ENCODE data around the gene SMO. TPM values are rescaled to one million over a fixed set of nuclear protein-coding genes. Genes with fewer than 3 reads are reported as not detected.
"Not testable (repeated sequence)": the region's sequence is repeated elsewhere in the genome, so short reads cannot be mapped to it uniquely, and the experiment has no call there.

The SMO gene
- total RNA-seq, 1 donor from 2014 or later: 37.4 TPM

DNA sequence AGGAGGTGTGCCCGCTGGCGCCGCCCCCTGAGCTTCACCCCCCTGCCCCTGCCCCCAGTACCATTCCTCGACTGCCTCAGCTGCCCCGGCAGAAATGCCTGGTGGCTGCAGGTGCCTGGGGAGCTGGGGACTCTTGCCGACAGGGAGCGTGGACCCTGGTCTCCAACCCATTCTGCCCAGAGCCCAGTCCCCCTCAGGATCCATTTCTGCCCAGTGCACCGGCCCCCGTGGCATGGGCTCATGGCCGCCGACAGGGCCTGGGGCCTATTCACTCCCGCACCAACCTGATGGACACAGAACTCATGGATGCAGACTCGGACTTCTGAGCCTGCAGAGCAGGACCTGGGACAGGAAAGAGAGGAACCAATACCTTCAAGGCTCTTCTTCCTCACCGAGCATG lies 23.7 kb downstream of the SMO start:
- no peak overlapping the region for H3K27ac Mint-ChIP-seq (ENCODE audit: unreplicated experiment)
- no peaks in the 10 kb centered on the region for H3K27me3 Mint-ChIP-seq (ENCODE audit: low read depth)
- no peak for TF ChIP-seq CTCF (IDR thresholded peaks at IDR 0.05)
- H3K4me3 Mint-ChIP-seq (ENCODE audit: unreplicated experiment): no peak overlapping the region
- no peak for DNase-seq (ENCODE audit: low spot score)
- H3K36me3 Mint-ChIP-seq (ENCODE audit: low read depth): peaks cover 13% of the 10 kb centered on the region
- no peaks in the 10 kb centered on the region for H3K4me1 Mint-ChIP-seq (ENCODE audit: low read depth)
- H3K9me3 Mint-ChIP-seq (ENCODE audit: low read depth): no peaks in the 10 kb centered on the region

DNA sequence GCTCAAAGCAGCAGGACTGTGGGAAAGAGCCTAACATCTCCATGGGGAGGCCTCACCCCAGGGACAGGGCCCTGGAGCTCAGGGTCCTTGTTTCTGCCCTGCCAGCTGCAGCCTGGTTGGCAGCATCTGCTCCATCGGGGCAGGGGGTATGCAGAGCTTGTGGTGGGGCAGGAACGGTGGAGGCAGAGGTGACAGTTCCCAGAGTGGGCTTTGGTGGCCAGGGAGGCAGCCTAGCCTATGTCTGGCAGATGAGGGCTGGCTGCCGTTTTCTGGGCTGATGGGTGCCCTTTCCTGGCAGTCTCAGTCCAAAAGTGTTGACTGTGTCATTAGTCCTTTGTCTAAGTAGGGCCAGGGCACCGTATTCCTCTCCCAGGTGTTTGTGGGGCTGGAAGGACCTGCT lies 24.2 kb downstream of the SMO start:
- Mint-ChIP-seq H3K27me3 (ENCODE audit: low read depth) (no peaks in the 10 kb centered on the region), H3K27ac (ENCODE audit: unreplicated experiment) (no peak overlapping the region), H3K36me3 (ENCODE audit: low read depth) (peaks cover 13% of the 10 kb centered on the region), H3K9me3 (ENCODE audit: low read depth) (no peaks in the 10 kb centered on the region), H3K4me1 (ENCODE audit: low read depth) (no peaks in the 10 kb centered on the region), H3K4me3 (ENCODE audit: unreplicated experiment) (no peak overlapping the region)
- no peak for TF ChIP-seq CTCF (IDR thresholded peaks at IDR 0.05)
- DNase-seq (ENCODE audit: low spot score): no peak

GRCh38 chr7:129213828-129214227 lies 25.4 kb downstream of the SMO start:
- peak; percentile 22 for TF ChIP-seq CTCF (IDR thresholded peaks at IDR 0.05)
- no peak for DNase-seq (ENCODE audit: low spot score)
- no peak overlapping the region for H3K27ac Mint-ChIP-seq (ENCODE audit: unreplicated experiment)
- H3K4me3 Mint-ChIP-seq (ENCODE audit: unreplicated experiment): no peak overlapping the region
- no peaks in the 10 kb centered on the region for H3K9me3 Mint-ChIP-seq (ENCODE audit: low read depth)
- H3K4me1 Mint-ChIP-seq (ENCODE audit: low read depth): no peaks in the 10 kb centered on the region
- no peaks in the 10 kb centered on the region for H3K27me3 Mint-ChIP-seq (ENCODE audit: low read depth)
- H3K36me3 Mint-ChIP-seq (ENCODE audit: low read depth): peaks cover 10% of the 10 kb centered on the region

DNA sequence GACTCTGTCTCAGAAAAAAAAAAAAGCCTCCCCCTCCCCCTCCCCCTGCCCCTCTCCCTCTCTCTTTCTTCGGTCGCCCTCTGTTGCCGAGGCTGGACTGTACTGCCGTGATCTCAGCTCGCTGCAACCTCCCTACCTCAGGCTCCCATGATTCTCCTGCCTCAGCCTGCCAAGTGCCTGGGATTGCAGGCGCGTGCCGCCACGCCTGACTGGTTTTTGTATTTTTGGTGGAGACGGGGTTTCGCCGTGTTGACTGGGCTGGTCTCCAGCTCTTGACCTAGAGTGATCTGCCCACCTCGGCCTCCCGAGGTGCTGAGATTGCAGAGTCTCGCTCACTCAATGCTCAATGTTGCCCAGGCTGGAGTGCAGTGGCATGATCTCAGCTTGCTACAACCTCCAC lies 27.3 kb downstream of the SMO start:
- not testable (repeated sequence) for H3K27ac Mint-ChIP-seq (ENCODE audit: unreplicated experiment); H3K9me3 Mint-ChIP-seq (ENCODE audit: low read depth); H3K4me1 Mint-ChIP-seq (ENCODE audit: low read depth); H3K36me3 Mint-ChIP-seq (ENCODE audit: low read depth); H3K4me3 Mint-ChIP-seq (ENCODE audit: unreplicated experiment); H3K27me3 Mint-ChIP-seq (ENCODE audit: low read depth); DNase-seq (ENCODE audit: low spot score)

GRCh38 chr7:129216101-129216715 lies 27.8 kb downstream of the SMO start:
- not testable (repeated sequence) for H3K27me3 Mint-ChIP-seq (ENCODE audit: low read depth); H3K9me3 Mint-ChIP-seq (ENCODE audit: low read depth); H3K4me3 Mint-ChIP-seq (ENCODE audit: unreplicated experiment); H3K36me3 Mint-ChIP-seq (ENCODE audit: low read depth); H3K27ac Mint-ChIP-seq (ENCODE audit: unreplicated experiment); H3K4me1 Mint-ChIP-seq (ENCODE audit: low read depth); DNase-seq (ENCODE audit: low spot score)

GRCh38 chr7:129216821-129217416 lies 28.5 kb downstream of the SMO start:
- not testable (repeated sequence) for H3K4me1 Mint-ChIP-seq (ENCODE audit: low read depth); H3K4me3 Mint-ChIP-seq (ENCODE audit: unreplicated experiment); H3K27ac Mint-ChIP-seq (ENCODE audit: unreplicated experiment); H3K36me3 Mint-ChIP-seq (ENCODE audit: low read depth); DNase-seq (ENCODE audit: low spot score); H3K9me3 Mint-ChIP-seq (ENCODE audit: low read depth); H3K27me3 Mint-ChIP-seq (ENCODE audit: low read depth)

DNA sequence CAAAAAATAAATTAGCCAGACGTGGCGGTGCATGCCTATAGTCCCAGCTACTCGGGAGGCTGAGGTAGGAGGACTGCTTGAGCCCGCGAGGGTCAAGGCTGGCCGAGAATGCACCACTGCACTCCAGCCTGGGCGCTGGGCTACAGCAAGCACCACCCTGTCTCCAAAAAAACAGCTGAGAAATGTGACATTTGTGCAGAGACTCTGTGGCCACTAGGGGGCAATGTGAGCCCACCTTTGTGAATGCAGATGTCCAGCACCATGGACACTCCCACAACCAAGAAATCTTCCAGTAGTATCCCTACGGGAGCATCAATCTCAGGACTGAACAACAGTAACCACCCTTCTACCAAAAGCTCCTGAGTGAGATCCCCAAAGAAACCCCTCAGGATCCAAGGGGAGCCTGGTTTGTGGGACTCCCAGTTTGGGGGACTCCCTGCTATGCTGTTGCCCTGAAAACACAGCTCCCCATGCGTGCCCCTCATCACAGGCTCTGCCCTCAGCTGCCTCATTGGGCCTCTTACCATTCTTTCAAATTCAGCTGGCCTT lies 30.2 kb downstream of the SMO start:
- no peak for DNase-seq (ENCODE audit: low spot score)
- Mint-ChIP-seq H3K27me3 (ENCODE audit: low read depth) (no peaks in the 10 kb centered on the region), H3K4me1 (ENCODE audit: low read depth) (peaks cover 5% of the 10 kb centered on the region), H3K27ac (ENCODE audit: unreplicated experiment) (no peak overlapping the region), H3K4me3 (ENCODE audit: unreplicated experiment) (no peak overlapping the region), H3K36me3 (ENCODE audit: low read depth) (no peaks in the 10 kb centered on the region), H3K9me3 (ENCODE audit: low read depth) (no peaks in the 10 kb centered on the region)
- peak; percentile 91 for TF ChIP-seq CTCF (IDR thresholded peaks at IDR 0.05)

DNA sequence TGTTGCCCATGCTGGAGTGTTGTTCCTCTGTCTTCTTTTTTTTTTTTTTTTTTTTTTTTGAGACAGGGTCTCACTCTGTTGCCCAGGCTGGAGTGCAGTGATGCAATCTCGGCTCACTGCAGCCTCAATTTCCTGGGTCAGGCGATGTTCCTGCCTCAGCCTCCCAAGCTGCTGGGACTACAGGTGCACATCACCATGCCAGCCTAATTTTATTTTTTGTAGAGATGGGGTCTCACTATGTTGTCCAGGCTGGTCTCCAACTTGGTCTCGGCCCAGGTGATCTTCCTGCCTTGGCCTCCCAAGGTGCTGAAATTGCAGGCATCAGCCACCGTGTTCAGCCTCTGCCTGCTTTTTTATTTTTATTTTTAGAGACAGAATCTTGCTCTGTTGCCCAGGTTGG lies 30.7 kb downstream of the SMO start:
- DNase-seq (ENCODE audit: low spot score); H3K36me3 Mint-ChIP-seq (ENCODE audit: low read depth); H3K9me3 Mint-ChIP-seq (ENCODE audit: low read depth); H3K27ac Mint-ChIP-seq (ENCODE audit: unreplicated experiment); H3K4me3 Mint-ChIP-seq (ENCODE audit: unreplicated experiment); H3K27me3 Mint-ChIP-seq (ENCODE audit: low read depth); H3K4me1 Mint-ChIP-seq (ENCODE audit: low read depth): not testable (repeated sequence)
